ENCODE data around the gene DPH3.
"Not testable (repeated sequence)": the region's sequence is repeated elsewhere in the genome, so short reads cannot be mapped to it uniquely, and the experiment has no call there.

Gene DPH3

DNA sequence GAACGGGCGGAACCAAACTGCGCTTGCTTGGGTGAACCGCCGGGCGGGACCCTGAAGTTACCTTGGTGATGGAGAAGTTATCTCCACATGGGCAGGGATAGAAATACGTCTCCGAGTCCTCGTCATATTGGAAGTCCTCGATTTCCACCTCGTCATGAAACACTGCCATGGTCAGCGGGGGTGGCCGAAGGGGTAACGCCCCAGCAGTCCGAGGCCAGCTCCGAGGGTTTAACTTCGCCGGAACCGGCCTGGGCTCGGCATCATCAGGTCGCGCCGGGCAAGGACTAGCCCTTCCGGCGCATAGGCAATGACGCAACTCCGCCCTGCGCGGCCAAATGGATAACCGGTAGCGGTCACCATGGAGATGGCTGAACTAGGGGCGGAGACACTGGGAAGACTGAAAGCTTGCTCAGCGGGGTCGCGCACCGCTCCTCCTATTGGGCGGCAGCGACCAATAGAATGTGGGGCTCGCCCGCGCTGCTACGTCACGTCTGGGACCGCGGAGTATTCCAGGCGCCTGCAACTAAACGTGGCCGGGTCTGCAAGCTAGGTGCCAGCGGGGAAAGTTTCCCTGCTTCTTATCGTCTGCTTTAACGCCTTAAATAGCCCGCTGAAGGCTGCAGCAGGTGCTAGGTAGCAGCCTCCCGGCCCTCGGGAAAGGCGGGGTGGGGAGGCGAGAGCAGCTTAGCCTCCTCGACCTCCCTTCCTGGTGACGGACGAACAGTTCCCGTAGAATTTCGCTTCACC lies at the start of gene DPH3, which contains the start of gene OXNAD1:
TSS of gene DPH3 (minus strand) at position 236 of the 747 bp plus-strand sequence. CDS start at position 169, 67 bp downstream.
TSS of gene OXNAD1 (plus strand) at position 505 of the 747 bp plus-strand sequence. CDS start 5,741 bp downstream, outside the sequence.
- peak; percentile 99 for DNase-seq

DNA sequence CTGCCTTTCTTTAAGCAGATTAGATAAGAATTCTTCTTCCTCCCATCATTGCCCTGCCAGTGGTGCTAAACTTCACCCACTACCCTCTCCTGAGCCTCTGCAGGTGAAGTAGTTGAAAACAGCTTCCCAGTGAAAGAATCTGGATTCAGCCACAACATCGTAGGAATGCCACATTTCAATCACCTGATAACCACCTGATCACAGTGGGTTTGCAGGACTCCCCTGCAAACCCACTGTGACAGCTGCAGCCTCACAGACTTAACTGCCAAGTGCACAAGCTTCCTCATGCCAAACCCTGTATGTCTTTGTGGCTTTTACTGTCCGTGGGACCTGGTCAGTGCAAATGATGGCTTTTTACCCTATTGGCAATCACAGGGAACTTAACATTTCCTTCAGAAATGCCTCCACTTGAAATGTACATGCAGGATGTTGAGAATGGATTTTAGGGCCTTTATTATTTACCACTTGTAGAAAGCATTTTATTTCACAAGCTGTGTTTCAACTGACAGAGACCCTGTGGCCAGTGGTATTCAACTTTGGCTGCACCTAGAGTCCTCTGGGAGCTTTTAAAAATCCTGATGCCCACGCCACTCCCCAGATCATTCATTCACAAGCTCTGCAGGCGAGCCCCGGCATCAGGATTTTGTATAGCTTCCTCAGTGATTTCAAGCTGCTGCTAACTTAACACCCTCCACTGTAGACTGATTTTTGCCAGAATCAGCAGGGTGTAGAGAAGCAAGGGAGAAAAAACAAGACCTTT lies 49.3 kb upstream of the DPH3 start:
- no peak for DNase-seq

DNA sequence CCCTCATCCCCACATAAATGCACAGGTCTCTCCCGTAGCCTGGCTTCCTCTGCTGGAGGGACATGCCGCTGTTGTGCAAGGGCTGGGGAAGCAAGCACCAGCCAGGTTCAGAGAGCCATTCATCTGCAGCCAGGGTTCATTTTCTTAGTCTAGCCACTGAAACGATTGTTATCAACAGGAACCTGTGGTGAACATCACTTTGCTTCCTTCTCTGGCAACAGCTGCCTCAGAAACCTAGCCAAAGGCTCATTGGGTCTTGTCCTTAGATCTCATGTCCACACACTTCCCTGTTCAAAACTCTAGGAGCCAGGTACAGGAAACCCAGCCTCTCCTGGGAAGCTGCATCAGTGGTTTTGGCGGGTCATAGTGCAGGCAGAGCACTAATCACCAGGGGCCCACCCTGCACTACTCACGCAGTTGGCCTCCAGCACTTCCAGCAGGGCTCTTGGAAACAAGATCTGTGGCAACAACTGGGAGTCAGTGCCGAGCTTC lies 47.3 kb upstream of the DPH3 start:
- peak; percentile 65 for DNase-seq

DNA sequence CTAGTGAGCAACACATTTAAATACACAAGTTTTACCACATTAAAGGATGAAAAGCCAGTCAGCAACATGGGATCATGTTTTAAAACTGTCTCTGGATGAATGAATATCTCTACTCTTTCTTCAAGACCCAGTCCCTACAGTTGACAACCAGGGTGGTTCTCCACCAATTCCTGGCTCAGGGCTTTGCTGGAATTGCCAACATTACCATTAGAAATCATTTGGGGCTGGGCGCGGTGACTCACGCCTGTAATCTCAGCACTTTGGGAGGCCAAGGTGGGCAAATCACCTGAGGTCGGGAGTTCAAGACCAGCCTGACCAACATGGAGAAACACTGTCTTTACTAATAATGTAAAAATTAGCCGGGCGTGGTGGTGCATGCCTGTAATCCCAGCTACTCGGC lies 45.7 kb upstream of the DPH3 start:
- not testable (repeated sequence) for DNase-seq

DNA sequence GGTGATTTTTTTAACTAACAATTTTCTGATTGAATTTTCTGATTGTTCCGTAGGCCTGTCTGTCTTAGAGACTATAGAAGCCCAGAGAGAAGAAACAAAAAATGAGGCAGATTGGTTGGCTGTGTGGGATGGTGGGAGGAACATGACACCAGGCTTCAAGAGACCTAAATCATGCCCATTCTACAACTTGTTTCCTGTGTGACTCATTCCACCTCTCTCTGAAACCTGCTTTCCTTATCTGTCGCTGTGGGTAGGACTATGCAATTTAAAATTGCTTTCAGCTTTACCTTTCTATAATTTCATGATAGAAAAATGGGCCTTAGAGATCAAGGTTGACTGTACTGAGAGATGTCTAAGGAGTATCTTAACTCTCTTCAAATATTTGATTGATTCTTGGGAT lies 44.8 kb upstream of the DPH3 start:
- DNase-seq = peak; percentile 84

DNA sequence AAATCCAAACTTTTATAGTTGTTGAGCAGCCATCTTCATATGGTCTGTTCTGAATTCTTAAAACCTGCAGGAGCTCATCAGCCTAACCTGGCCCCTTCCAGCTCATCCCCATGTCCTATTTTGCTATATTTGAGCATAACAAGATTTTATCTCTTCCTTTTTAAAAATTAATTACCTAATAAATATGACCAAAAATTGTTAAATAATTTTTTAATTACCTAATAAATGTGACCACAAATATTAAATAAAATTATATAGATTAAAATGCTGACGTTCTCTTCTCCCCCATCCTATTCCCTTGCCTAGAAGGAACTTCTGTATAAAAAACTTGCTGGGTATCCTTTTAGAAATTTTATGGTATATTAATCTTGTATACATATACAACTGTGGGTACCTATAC lies 44.0 kb upstream of the DPH3 start:
- no peak for DNase-seq

DNA sequence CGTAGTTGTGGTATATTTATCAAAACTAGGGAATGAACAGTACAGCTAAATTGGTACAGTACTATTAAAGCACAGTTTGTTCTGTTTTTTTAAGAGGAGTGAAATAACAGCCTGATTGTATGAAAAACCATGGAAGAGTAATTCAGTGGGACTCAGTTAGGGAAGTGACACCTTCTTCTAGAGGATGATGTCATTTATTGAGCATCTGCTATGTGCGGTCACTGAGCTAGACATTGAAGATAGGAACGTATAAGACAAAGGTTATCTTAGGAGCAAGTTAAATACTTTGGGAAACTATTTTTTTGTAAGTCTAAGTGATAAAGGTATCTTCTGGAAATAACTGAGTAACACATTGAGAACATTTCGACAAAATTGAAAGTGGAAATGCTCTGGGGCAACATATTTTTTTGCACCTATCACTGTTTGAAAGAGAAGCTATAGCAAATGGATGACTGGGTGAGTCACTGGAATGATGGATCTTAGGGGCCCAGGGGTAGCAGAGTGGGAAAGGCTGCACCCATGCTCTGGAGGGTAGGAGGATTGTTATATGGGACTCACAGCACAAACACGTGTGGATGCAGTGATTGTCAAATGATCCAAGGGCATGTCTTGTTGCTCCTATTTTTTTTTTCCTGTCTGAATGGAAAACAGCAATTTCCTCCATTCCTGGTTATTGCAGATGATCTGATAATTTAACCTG lies 43.2 kb upstream of the DPH3 start:
- DNase-seq = no peak

DNA sequence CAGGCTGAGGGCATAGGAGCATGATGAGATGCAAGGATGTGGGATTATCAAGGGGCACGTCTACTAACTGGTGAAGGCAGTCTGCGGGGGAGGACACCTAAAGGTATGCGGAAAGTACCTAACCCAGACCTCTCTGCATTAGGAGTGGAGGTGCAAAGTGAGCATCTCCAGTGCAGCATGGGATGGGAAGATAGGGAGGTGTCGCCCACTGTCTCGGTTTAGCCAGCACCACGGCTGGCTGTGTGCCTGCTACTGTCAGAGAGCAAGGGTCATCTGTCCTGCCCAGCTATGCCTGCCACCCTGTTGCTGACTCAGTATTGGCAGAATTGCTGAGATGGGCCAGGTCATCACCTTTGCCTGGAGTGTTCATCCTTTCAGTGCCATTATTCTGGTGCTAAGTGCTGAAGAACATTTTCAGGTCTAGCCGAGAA lies 40.4 kb upstream of the DPH3 start:
- DNase-seq = no peak

DNA sequence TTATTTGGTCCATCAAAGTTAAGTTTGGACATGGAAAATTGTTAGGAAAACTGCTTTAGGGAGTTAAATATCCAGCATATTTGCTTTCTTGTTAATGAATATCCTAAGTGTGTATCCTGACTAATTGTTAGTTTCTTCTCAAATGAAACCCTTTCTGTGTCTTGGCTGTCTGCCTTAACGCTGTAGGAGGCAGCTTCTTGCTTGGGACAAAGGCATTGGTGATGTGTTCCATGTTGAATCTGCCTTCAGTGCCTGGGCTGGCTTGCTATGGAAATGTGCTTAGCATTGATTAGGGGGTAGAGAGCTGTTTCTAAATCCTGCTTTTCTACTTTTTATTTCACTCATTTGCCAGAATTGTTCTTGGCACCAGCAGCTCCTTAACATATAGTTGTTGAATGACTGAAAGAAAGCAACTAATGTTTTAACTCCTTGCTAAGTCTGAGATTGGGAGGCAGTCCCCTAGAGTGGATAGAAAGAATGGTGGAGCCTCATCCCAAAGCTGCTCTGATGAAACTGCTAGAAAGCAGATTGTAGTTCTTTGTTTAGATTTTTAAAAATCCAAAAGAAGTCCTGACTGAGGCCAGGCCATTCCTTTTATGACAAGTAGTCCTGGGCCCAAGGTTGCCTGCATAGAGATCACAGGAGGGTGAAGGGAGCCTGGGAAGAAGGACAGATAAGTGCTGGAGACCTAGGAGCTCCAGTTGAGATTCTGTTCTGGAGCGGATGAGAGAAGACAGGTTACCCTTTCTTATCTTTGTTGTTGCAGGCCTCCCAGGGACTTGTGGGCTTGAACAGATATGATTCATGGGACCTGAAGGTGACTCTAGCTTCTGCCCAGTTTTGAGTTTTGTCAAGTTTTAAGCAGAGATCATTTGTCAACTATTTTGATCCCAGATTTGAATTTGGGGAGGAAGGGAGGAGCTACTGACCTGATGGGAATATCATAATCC lies 39.6 kb upstream of the DPH3 start:
- peak; percentile 90 for DNase-seq

DNA sequence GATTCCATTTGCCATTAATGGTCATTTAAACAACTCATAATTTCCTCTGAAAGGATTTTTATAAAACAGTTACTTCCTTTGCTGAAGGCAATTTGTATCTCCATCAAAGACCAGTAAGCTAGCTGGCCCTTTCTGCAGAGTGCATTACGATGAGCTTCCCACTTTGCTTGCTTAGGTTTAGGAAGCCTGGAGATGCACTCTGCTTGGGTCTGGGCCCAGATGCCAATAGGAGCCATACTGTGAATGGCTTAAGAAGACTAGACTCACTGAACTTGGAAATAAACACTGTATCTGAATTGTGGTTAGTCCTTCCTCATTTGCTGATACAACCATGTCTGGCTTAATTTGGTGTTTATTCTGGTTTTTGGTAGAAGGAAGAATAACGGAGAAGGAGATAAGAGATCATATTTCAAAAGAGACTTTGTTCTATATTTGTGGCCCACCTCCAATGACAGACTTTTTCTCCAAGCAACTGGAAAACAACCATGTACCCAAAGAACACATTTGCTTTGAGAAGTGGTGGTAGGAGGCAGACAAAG lies 38.4 kb upstream of the DPH3 start:
- DNase-seq = peak; percentile 82

DNA sequence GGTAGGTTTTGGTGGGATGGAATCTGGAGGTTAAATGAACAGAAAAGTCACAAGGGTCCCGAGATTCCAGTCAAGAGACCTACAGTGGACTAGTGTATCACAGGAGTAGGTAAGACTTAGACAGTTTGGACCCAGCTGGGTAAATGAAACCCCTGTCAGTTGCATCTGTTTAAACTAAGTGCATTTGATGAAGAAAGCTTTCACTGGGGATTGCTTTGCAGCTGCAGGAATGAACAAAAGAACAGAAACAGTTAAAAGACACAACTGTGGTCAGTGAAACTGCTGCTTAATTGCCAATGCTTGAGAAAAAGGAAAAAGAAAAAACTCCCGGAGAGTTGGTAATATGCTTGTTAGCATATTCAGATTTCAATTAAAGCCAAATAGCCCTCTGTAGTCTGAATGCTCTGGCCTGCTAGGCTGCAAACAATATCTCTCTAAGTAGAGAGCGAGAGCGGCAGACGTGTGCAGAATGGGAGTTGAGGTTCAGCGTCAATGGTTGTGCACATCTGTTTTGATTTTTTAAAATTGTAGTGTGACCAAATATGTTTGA lies 37.4 kb upstream of the DPH3 start:
- DNase-seq = no peak

DNA sequence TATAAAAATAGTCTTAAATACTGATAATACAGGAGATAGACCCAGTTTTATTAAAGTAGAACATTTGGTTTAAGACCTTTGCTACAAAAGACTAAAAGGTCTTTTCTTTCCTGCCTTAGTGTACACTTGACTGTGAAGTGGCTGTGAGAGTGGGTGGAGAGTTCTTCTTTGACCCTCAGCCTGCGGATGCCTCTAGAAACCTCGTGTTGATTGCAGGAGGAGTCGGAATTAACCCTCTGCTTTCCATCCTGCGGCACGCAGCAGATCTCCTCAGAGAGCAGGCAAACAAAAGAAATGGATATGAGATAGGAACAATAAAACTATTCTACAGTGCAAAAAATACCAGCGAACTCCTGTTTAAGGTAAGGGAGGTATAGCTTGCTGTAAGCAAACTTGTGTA lies 36.8 kb upstream of the DPH3 start:
- DNase-seq = no peak

DNA sequence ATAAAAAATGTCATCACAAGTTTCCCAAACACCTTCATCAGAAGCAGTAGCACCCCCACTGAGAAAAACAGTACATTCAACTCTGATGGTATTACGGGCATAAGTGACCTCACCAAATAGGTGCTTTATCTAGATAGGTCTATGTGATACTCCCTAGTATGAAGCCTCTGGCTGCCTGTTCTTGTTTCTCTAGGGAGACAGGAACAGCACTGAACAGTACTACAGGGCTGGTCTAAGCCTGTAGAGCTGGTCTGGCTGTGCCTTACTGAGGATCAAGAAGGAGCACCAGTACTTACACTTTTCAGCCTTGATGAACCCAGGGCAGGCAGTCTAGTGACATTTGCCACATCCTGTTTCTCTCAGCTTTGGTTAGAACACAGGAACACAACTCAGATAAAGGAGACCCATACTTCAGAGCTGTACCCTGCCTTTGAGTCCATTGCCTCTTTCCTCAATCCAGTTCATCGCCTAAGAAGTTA lies 36.2 kb upstream of the DPH3 start:
- DNase-seq = peak; percentile 53

DNA sequence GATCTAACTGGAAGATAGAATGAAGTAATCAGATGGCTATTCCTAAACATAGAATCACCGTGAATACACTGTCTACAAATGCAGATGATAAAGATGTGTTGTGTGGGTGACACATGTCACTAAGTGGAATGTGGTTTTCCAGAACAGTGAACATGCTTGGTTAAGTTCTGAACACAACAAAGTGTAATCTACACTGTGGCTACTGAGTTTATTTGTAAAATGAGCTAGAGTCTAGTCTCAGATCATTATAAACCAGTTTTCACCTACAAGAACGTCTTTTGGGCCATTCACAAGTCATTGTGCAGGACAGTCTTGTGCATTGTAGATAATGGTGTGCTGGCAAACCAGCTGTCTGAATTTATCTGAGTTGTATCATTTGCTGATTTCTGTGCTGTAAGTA lies 35.6 kb upstream of the DPH3 start:
- peak; percentile 50 for DNase-seq

DNA sequence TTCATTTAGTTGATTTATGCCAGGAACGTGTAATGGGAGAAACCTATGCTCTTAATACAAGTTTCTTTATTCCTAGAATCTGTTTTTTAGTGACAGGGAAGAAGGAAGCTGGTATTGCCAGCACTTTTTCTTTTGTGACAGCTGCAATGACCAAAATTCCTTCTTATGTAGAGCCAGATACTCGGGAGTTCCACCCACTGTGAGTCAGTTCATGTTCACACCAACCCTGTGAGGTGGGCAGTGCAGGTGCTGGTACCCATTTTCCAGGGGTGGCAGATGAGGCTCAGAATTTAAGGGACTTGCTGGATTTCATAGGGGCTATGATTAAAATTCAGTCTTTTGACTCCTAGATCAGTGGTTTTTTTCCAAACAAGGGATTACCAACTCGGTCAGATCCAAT lies 35.0 kb upstream of the DPH3 start:
- no peak for DNase-seq

DNA sequence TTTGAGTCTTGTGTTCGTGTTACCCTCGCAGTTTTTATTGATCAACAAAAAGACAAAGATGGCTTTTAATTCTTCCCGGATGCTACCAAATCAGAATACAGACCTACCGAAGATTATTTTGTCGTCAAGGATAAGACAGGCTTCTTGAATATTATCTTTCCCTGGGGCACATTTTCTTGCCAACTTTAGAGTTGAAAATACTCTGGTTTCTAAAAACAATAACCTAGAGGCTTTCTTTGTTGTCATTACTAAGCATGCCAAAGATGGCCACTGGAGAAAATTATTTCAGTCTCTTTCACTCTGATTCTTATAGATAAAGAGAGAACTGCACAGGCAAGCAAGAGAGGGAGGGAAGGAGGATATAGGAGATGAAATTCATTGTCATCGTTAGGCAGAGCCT lies 34.1 kb upstream of the DPH3 start:
- DNase-seq = no peak

DNA sequence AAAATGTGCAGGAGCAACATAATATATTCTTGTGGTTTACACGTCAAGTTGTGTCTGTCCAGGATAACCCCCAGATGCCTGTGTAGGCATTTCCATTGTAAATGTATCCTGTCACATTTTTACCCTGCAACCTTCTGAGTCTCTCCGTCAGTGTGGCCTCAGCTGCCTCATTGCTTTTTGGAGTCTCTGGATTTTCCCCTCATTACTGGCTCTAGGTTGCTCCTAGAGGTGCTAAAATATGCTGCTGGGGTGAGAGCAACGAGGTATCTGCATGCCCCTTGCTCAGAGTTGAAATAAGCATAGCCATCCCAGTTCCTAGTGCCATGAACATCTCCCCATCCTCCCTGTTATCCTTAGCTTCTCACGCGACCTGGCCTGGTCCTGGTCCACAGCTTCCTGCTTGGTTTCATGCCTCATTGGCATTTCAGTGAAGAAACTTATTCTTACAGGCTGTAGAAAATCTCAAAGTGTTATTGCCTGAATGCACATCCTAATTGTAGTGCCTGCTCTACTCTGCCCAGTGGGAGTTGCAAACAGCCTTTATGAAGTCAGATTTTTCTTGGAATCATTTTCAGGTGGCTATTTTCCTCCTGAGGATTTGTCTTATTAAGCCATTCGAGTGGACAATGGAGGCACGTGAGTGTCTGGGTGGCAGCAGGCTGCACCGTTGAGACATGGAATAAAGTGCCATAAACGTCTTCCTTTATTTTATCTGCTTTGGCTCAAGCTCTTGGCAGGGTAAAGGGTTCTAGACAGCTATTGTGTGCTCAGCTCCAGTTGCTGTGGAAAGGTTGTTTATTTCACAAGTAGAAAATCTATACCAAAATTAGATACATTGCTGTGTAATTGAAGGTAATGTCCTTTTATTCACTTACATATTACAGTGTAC lies 33.5 kb upstream of the DPH3 start:
- no peak for DNase-seq

DNA sequence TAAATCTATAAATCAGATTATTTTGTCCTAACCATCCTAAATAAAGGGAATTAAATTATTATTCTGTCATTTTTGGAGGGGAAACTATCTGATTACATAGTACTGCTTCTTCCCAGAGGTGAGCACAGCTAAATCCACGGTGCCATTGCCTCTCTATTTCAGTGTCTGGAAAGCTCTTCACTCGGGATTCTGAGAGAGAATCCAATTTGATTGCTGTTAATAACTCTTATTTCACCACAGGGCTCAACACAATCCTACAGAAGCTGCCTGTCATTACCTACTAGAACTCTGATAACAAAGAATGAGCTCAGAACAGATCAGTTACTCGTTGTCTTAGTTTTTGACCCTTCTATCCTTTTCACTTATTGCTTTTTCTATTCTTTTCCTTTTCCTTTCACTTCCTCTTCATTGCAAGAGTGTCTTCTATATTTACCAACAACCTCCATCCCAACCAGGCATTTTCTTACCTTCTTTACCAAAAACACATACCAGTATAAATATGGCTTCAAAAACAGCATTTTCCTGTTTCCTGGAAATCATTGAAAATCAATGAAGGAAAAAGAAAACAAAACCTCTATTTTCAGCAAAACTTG lies 30.7 kb upstream of the DPH3 start:
- DNase-seq = no peak

DNA sequence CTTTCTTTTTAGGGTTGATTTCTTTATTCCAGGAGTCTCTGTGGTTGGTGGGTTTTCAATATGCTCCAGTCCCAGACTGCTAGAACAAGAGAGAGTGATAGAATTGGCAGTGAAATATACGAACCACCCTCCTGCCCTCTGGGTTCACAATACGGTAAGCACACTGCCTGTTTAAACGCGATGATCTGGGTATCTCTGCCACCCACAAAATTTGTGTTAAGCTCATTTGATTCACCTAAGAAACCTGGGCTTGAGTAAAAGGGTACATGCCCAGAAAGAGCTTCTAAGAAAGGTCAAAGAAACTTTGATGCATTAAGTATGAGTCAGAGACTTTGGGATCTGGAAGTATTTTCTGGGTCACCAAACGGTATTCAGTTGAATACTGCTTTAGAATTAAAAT lies 30.1 kb upstream of the DPH3 start:
- DNase-seq = no peak

DNA sequence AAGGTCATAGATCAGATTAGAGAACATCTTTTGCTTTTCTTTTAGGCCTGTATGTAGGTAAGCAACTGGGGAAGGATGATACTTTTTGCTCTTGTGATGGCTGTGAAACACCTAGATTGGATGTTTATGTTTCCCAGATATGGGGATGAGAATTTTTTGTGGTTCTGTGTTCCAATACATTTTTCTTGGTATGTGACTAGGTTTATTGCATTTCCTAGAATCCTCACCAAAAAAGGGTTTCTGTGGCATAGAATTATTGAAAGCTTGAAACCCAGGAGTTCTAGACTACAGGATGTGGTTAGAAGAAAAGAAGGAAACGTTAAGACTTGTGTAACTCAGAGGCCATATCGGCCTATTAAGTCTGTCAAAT lies 26.1 kb upstream of the DPH3 start:
- peak; percentile 88 for DNase-seq
